HG03139 (cell line): Measurements from ENCODE around the gene SLC7A11.
"Not testable (repeated sequence)": the region's sequence is repeated elsewhere in the genome, so short reads cannot be mapped to it uniquely, and the experiment has no call there.

Experiments
- ATAC-seq: cut with Tn5 transposase; IDR thresholded peaks from one replicate; pipeline ENCODE4 v1.9.1; 2021; ENCODE audit not compliant: unreplicated experiment

Gene SLC7A11

GRCh38 chr4:138210576-138210975 is 31.6 kb downstream of the SLC7A11 start:
- ATAC-seq = not testable (repeated sequence)

GRCh38 chr4:138209094-138209493 is 33.1 kb downstream of the SLC7A11 start:
- ATAC-seq = no peak

- ATAC-seq = no peak
These were observed 36.5 kb downstream of the SLC7A11 start for GRCh38 chr4:138205531-138206233.

- ATAC-seq = no peak
These were observed 37.6 kb downstream of the SLC7A11 start for GRCh38 chr4:138204507-138204906.

- no peak for ATAC-seq
These were observed 39.5 kb downstream of the SLC7A11 start for GRCh38 chr4:138202686-138203085.

GRCh38 chr4:138200236-138200590 is 41.9 kb downstream of the SLC7A11 start:
- ATAC-seq = no peak

GRCh38 chr4:138199568-138200235 is 42.4 kb downstream of the SLC7A11 start:
- ATAC-seq = no peak

GRCh38 chr4:138196153-138196552 is 46.0 kb downstream of the SLC7A11 start:
- ATAC-seq = no peak

- no peak for ATAC-seq
These were observed 48.2 kb downstream of the SLC7A11 start for GRCh38 chr4:138193963-138194362.

GRCh38 chr4:138192113-138192512 is 50.0 kb downstream of the SLC7A11 start:
- no peak for ATAC-seq

- peak; percentile 97 for ATAC-seq
These were observed 51.7 kb downstream of the SLC7A11 start for GRCh38 chr4:138190452-138190858.

GRCh38 chr4:138189206-138189605 is 52.9 kb downstream of the SLC7A11 start:
- no peak for ATAC-seq

- ATAC-seq = no peak
These were observed 53.6 kb downstream of the SLC7A11 start for GRCh38 chr4:138188406-138189084.

- ATAC-seq = no peak
These were observed 56.1 kb downstream of the SLC7A11 start for GRCh38 chr4:138185859-138186645.

- ATAC-seq = no peak
These were observed 57.3 kb downstream of the SLC7A11 start for GRCh38 chr4:138184886-138185285.

GRCh38 chr4:138182838-138183426 is 59.2 kb downstream of the SLC7A11 start:
- ATAC-seq = peak; percentile 48

- ATAC-seq = no peak
These were observed 60.9 kb downstream of the SLC7A11 start for GRCh38 chr4:138181287-138181686.

- ATAC-seq = no peak
These were observed 63.6 kb downstream of the SLC7A11 start for GRCh38 chr4:138178566-138178965.

GRCh38 chr4:138177278-138177968 is 64.7 kb downstream of the SLC7A11 start:
- ATAC-seq = no peak
